Heart left ventricle (tissue), 13 donors: ENCODE results near the gene BCAR3.

Experiments
- CTCF ChIP-seq, 12 donors: fragments of 200-600 bp; sonication (generic) in 4 of 12; IDR thresholded peaks; one replicate each; pipeline versions ENCODE4 v1.5.0 to v1.8.0; 2018 to 2022; ENCODE audit warnings: antibody characterized with exemption in 12 of 12, mild to moderate bottlenecking in 5 of 12
- POLR2A ChIP-seq, 2 donors: fragments of 450-650 bp; IDR thresholded peaks; one replicate each; pipeline ENCODE4 v1.6.1; 2017; ENCODE audit warnings: antibody characterized with exemption in 2 of 2, mild to moderate bottlenecking in 2 of 2, moderate library complexity in 2 of 2
- donor health status: ischemic (EF 13 %, LVEDD 7.1; RV severe dilation, severe dysfunction).
- donor health status: DM: no; HTN: yes; CAD: no.
- donor health status: DM: no; HTN: no; CAD: no.
- donor health status: ischemic (EF 25% LVEDD 6.9; RV normal size, moderate dysfunction).
- donor health status: ischemic (EF 25% LVEDD 5.7; RV mildly dilated, moderate dysfunction).
- donor health status: ischemic (EF 35%, LVEDD 5.7; RV mildly dilated, moderate dysfunction).
- donor health status: nonischemic (EF 11% LVEDD 7.7; RV severe dilation, severe dysfunction).
- donor health status: DM: yes; HTN: yes; CAD: no.
- donor health status: PGD.
- donor health status: ischemic (EF 29% LVEDD 5.4; RV normal size, mild dysfunction).
- donor health status: nonischemic (EF 23%, LVEDD 6.1; RV moderate dilation, normal function).

GRCh38 chr1:93692026-93692425, 10.4 kb upstream of the BCAR3 start:
- TF ChIP-seq POLR2A (IDR thresholded peaks at IDR 0.05): no peak
- no peak for TF ChIP-seq CTCF (IDR thresholded peaks at IDR 0.05)
